Measurements from ENCODE around the gene CLEC16A.

Gene CLEC16A

GRCh38 chr16:11061629-11062270 is 117.4 kb downstream of the CLEC16A start:
- no peak for DNase-seq (ENCODE audit: low spot score)

DNA sequence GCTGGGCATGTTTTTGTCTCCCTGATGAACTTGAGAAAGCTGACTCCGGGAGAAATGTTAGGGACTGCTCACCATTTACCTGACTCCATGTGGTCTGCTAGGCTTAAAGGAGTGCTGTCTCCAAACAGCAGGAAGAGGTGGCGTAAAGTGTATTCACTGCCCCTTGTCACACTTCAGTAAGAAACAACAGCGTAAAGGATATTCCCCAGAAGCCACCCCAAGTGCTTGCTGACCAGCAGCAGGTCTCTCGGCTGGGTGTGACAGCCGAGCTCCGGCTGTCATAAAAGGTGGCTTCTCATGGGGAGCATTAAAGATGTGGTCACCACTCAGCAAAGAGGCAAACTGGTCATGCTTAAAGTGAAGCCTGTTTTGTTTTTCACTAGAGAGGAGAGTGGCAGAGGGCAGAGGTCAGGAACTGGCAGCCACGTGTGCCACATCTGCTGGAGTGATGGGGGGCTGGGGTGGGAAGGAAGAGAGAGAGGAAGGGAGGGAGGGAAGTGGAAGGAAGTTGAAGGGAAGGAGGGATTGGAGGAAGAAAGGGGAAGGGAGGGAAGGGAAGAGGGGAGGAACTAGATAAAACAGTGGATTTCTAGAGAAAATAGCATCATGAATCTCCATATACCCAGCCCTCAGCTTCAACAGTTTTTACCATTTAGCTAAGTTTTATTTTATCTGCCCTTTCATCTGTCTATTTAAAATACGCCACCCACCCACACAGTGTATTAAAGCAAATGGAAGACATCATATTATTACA is 119.3 kb downstream of the CLEC16A start:
- DNase-seq (ENCODE audit: low spot score), result peak; percentile 57

DNA sequence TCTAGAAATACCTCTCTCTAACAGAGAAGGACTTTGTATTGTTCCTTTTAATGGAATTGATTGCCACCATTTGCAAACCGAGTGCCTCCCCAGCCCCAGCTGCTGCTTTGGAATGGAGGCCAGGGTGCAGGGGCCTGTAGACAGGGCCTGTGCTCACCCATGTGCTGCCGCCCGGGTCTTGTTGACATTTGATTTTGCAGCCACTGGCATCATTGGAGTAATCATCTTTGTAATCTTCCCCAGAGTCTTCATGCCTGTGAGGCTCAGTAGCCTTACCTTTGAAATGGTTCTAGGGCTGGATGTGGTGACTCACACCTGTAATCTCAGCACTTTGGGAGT is 119.8 kb downstream of the CLEC16A start:
- no peak for DNase-seq (ENCODE audit: low spot score)

DNA sequence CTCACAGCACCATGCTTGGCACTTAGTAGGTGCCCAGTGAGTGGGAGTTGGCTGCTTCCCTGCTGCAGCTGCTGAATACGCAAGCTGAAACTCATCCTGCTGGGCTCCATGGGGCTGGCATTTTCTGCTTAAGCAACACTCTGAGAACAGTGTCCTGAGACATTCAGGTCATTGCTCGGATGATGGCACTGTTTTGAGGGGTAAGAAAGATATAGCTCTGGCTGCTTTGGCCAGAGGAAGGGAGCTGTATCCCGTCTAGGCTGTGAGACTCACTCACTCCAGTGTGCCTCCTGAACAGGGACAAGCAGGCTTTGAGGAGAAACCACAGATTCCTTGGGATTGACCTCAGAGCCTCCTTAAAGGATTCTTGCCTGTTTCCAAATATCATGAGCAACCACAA is 120.5 kb downstream of the CLEC16A start:
- DNase-seq (ENCODE audit: low spot score), result no peak

DNA sequence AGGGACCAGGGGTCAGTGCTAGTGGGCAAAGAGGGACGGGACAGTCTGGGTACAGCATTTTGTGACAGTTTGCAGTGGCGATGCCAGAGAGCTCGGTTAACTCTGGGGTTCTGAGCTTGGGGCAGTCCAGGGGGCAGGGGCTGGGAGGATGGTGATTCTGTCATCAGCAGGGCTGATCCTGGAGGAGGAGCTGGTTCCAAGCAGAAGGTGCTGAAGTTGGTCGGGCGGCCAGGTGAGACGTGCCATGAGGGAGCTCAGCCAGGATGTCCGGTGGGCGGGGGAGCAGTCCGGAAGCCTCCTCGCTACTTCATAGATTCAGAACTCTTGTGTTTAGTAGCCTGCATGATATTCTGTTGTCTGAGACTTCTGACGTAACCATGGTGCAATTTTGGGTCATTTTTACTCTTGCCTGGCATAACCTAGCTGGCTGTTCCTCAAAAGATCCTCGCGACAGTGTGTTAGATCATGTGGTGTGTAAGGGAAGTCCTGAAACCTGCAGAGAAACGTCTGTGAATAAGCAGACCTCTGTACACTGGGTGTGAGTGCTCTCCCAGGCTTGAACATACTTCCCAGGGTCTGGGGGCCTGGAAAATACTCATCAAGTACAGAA is 122.0 kb downstream of the CLEC16A start:
- no peak for DNase-seq (ENCODE audit: low spot score)

DNA sequence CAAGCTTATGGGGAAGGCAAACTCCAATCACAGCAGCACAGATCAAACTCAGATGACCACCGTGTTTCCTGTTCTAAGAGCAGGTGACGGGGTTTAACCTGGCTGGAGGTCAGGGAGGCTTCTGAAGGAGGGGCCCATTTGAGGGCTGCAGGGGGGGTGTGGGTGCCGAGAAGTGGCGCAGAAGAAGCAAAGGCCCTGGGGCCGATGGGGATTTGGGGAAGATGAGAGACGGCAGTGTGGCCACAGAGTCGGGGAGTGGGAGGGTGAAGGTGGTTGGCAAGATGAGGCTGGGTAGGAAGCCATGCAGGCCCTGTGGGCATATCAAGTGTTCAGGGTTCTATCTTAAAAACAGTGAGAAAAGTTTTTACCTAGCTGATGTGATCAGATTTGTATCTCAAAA is 122.9 kb downstream of the CLEC16A start:
- no peak for DNase-seq (ENCODE audit: low spot score)

DNA sequence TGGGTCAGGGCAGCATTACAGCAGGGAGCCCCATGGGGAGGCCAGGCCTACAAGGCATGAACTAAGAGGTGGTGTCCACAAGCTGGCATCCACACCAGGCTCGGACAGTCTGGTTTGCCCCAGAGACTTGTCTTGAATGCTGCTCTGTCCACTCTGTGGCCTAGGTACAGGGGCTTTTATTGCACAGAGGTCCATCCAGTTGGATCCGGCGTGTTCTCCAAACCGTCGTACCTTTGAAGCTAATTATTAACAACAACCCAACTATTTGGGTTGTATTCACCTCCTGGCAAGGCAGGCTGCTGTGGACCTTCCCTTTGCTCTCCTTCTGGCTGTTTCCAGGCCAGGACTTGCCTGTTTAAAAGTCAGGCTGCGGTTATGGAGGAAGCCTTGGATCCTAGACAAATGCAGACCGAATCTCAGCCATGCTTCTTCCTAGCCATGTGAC is 123.4 kb downstream of the CLEC16A start:
- peak; percentile 36 for DNase-seq (ENCODE audit: low spot score)

DNA sequence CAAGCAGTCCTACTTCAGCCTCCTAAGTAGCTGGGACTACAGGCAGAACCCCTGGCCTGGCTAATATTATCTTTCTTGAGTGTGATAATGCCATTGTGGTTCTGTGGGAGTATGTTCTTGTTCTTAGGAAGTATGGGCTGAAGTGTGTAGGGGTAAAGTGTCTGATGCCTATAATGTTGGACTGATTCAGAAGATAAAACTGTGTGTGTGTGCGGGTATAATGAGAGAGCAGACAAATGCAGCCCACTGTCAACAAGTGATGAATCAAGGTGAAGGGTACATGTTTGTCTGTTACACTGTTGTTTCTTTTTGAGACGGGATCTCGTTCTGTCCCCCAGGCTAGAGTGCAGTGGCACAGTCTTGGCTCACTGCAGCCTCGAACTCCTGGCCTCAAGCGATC is 127.5 kb downstream of the CLEC16A start:
- DNase-seq (ENCODE audit: low spot score), result no peak

- no peak for DNase-seq (ENCODE audit: low spot score)
Observed at GRCh38 chr16:11072420-11073153, 128.2 kb downstream of the CLEC16A start.

DNA sequence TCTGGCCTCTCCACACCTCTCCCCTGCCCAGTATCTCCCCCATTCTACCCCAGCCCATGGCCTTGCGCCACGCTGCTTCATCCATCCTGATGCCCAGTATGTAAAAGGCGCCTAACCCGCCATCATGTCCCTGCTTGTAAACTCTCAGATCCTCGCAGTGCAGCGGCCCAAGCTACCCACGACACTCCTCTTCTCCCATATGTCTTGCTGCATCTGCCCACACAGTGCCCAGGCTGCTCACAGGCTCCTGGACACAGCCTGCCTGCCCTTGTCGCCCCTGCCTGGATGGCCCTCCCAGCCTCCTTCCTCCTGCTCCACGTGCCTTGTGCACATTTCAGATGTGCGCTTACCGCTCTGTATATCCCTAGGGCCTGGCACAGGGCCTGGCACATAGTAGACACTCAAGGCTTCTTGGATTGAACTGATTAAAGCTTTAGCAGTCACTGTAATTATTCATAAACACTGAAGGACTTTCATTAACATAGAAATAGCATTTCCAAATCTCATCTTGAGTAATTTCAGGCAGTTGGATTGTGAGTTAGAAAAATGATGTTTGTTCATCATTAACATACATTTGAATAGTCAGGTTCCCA is 129.1 kb downstream of the CLEC16A start:
- no peak for DNase-seq (ENCODE audit: low spot score)

DNA sequence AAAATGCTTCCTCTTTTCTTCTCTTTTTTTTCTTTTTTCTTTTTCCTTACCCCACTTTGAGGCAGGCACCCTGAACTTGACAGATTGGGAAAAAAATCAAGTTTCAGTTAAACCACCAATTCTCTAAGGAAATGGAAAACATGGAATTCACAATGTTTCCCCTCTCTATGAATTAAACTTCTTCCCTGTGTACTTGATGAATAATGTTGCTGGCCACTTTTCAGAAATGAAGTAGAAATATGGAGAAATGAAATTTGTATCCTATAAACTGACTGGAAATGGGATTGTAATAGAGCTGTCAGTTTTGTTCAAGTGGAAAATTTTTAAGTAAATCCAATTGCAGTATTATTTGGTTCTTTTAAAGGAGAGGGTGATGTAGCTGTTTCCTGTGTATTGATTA is 129.8 kb downstream of the CLEC16A start:
- no peak for DNase-seq (ENCODE audit: low spot score)

DNA sequence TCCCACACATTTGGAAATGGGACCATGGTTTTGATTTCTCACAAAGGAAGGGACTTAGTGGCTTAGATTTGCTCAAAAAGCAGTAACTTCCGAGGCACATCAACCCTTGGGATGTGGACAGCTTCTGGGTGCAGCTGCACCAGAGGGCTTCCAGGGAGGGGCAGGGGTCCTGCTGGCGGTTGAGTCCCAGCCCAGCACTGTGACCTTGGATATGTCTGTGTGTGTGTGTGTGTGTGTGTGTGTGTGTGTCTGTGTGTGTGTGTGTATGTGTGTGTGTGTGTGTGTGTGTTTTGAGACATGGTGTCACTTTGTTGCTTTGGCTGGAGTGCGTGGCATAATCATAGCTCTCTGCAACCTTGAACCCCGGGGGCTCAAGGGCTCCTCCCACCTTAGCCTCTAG is 130.8 kb downstream of the CLEC16A start:
- DNase-seq (ENCODE audit: low spot score), result no peak

GRCh38 chr16:11076259-11077018 is 132.1 kb downstream of the CLEC16A start:
- no peak for DNase-seq (ENCODE audit: low spot score)

- DNase-seq (ENCODE audit: low spot score), result peak; percentile 91
Observed at GRCh38 chr16:11078812-11079459, 134.6 kb downstream of the CLEC16A start.

DNA sequence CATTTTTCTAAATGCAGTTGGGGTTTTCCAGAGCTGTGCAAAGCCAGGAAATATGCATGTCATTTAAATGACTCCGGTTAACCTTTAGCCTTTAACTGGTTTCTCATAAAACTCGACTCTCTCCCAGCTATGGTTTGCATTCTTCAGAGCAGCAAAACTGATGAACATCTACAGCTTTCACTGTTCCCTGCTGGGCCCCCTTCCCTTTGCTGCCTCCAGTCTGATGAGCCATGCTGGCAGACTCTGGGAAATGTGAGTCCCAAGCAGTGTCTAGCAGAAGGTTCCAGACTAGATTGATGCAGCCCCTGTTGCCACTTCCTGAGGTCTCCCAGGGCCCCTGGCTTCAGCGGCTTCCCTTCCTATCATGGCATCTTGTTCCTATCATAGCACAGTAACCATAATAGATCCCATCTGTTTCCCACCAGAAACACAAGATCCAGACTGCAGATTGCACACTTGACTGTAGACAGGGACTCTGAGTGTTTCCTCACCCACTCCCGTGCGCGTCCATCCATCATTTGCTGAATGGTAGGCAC is 135.4 kb downstream of the CLEC16A start:
- peak; percentile 89 for DNase-seq (ENCODE audit: low spot score)

GRCh38 chr16:11080327-11080967 is 136.1 kb downstream of the CLEC16A start:
- no peak for DNase-seq (ENCODE audit: low spot score)

GRCh38 chr16:11080999-11081630 is 136.8 kb downstream of the CLEC16A start:
- no peak for DNase-seq (ENCODE audit: low spot score)

DNA sequence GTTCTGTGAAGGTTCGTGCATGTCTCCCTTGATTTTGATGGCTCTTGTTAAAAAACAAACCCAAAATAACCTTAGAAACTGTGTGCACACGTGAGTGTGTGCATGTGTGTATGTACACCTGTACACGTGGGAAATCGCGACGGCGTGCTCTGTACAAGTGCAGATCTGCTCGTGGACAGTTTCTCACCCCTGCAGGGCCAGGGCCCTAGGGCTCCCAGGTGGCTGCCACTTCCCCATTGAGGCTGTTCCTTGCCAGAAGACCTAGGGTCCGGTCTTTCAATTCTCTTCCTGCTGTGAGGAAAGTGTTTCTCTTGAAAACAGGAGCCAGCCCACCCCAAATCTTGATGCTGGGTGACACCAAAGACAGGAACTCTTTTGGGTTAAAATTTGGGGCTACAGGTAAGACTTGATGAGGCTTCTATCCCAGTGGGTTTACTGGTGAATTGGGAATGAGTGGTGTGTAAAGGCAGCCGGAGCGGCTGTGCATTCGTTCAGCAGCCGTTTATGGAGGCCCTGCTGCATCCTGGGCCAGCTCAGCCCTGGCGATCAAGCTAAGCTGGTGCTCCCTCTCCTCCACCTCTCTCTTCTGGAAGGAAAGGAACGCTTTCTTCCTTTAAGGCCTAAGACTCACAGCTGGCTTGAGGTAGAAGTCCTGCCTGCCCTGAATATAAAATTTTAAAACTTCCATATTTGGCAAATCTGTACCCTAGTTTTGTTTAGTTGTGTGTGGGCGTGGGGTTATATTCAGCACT is 137.9 kb downstream of the CLEC16A start:
- no peak for DNase-seq (ENCODE audit: low spot score)

DNA sequence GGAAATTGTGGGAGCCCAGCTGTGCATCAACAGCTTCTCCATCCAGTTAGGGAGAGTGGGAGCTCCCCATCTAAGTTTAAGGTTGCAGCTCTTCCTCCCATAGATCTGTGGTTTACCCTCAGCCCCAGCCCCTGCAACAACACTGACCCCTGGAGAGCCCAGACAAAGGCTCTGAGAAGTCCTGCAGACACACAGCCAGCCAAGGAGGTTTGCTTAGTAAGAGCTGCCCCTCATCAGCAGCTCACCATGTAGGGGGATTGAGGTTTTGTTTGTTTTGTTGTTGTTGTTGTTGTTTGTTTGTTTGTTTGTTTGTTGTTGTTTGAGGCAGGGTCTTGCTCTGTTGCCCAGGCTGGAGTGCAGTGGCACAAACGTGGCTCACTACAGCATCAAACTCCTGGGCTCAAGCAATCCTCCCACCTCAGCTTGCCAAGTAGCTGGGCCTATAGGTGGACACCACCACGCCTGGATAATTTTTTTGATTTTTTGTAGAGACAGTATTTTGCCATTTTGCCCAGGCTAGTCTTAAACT is 138.6 kb downstream of the CLEC16A start:
- DNase-seq (ENCODE audit: low spot score), result no peak
